AG04450 (cell line): ENCODE data around the gene STRN. TPM values are rescaled to one million over a fixed set of nuclear protein-coding genes. Genes with fewer than 3 reads are reported as not detected.
"Not testable (repeated sequence)": the region's sequence is repeated elsewhere in the genome, so short reads cannot be mapped to it uniquely, and the experiment has no call there.

Experiments
- CTCF ChIA-PET: fragments of 300-600, 350-600 bp; formaldehyde crosslinking; extraction: SDS; loops from one replicate; lab custom pipeline; 2022; ENCODE audit warnings: antibody characterized with exemption, inconsistent platforms; lab: Charles Lee
- POLR2A ChIA-PET: fragments of 350-600 bp; formaldehyde crosslinking; extraction: SDS; loops from one replicate; lab custom pipeline; 2021; ENCODE audit warnings: antibody characterized with exemption, inconsistent platforms; lab: Yijun Ruan, JAX
- DNase-seq: peaks from one replicate; pipeline ENCODE4 v3.0.0-alpha.2; 2011; ENCODE audit warnings: low read depth, low spot score
- H3K27ac ChIP-seq: one replicate; pipeline ENCODE4 v1.5.1; 2012; ENCODE audit warnings: low read depth, low read length, control low read depth
- H3K27me3 ChIP-seq: one replicate; pipeline ENCODE4 v1.6.0; 2012; ENCODE audit warnings: low read length; ENCODE audit not compliant: control insufficient read depth, insufficient read depth
- H3K4me3 ChIP-seq: 2 replicates; pipeline ENCODE4 v1.5.1; 2011; ENCODE audit warnings: mild to moderate bottlenecking, low read depth, low read length, control low read depth
- H3K9me3 ChIP-seq: 2 replicates; pipeline ENCODE4 v1.5.1; 2012; ENCODE audit warnings: low read length; ENCODE audit not compliant: control insufficient read depth, insufficient read depth
- CTCF ChIP-seq: IDR thresholded peaks from 2 replicates; pipeline ENCODE4 v1.5.1; 2011; ENCODE audit warnings: low read depth, low read length, control low read depth, inconsistent platforms
- polyA plus RNA-seq: library from polyadenylated mRNA; depleted of rRNA; stranded (reverse); fragments of >200 nt; gene quantifications from 2 replicates; pipeline ENCODE4 v1.2.3, GENCODE V29; 2011

STRN gene
- polyA plus RNA-seq, 1 experiment = 20.0 TPM

DNA sequence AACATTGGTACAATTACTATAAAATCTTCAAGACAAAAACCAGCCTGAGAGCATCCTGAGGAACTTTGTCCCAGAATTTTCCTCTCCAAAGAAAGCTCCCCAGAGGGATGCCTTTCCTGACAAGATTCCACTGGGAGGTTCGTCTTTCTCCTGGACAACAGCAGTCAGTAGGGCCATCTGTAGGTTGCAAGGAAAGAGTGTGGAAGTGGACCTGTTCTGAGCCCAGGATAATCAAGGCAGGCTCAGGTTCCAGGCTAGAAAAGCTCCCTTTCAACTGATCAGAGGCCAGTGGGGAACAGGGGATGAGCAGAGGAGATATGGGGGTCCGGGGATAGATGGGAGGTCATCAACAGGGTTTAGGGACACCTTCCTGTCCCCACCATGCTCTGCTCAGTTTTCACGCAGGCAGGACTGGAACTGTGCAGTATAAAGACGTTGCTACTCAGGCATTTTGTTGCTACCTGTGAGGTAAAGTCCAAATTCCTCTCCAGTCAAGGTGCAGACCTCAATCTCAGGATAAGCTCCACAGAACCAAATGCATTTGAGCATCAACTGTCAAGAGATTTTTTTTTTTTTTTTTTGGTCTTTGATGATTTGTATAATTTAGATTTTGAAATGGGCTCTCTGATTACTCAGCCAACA is 126.2 kb downstream of the STRN start:
- CTCF ChIA-PET = interaction anchor here (0.7 kb wide), 2 partner anchors 46 to 271 kb away, joined by 8 read pairs; no protein-coding TSS in a partner anchor
- Histone ChIP-seq H3K27me3 (no peaks in the 10 kb centered on the region), H3K9me3 (no peaks in the 10 kb centered on the region), H3K4me3 (no peak overlapping the region), H3K27ac (no peak overlapping the region)
- TF ChIP-seq CTCF = no peak
- POLR2A ChIA-PET = no interaction called here
- DNase-seq = no peak

DNA sequence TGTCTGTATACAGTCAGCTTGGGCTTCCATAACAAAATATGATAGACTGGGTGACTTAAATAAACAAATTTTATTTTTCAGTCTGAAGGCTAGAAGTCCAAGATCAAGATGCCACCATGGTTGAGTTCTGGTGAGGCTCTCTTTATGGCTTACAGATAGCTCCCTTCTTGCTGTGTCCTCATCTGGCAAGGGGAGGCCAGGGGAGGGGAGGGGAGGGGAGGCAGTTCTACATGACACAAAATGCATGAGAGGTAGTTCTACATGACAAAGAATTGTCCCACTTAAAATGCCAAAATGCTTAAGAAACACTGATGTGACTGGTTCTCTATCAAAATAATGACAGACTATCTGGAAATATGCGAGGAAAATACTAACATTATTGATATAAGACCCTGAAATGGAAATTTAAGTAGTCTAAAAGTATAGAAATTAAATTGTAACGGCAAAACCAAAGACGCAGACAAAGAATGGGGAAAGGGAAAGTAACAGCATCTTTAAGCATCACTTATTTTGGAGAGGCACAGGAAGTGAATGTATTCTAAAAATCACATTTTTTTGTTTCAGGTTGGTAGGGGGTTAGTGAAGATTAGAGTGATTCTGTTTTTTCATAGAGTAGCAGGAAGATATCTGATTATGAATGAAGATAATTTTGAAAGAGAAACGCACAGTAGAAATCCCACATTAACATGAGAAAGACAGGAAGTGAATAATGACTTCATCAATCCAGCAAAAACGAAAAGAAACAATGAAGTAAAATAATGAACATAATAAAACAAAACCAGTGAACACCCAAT is 131.4 kb downstream of the STRN start:
- POLR2A ChIA-PET = no interaction called here
- CTCF ChIA-PET = interaction anchor here (0.9 kb wide), 1 partner anchor 54 kb away, joined by 5 read pairs; no protein-coding TSS in a partner anchor
- DNase-seq = no peak
- Histone ChIP-seq H3K27ac (no peak overlapping the region), H3K9me3 (no peaks in the 10 kb centered on the region), H3K27me3 (no peaks in the 10 kb centered on the region), H3K4me3 (no peak overlapping the region)
- TF ChIP-seq CTCF = no peak

- POLR2A ChIA-PET = no interaction called here
- DNase-seq = no peak
- CTCF ChIA-PET = interaction anchor here (0.9 kb wide), 1 partner anchor 54 kb away, joined by 5 read pairs; no protein-coding TSS in a partner anchor
- Histone ChIP-seq H3K4me3 (no peak overlapping the region), H3K9me3 (no peaks in the 10 kb centered on the region), H3K27me3 (no peaks in the 10 kb centered on the region), H3K27ac (no peak overlapping the region)
- no peak for TF ChIP-seq CTCF
Measured at GRCh38 chr2:36834203-36834602, 132.1 kb downstream of the STRN start.

GRCh38 chr2:36831185-36831584 is 135.2 kb downstream of the STRN start:
- ChIA-PET CTCF (interaction anchor here (0.6 to 1.1 kb wide), 2 partner anchors 41 to 51 kb away, joined by 3 read pairs; no protein-coding TSS in a partner anchor), POLR2A (no interaction called here)
- H3K4me3 ChIP-seq = no peak overlapping the region
- DNase-seq = no peak
- no peaks in the 10 kb centered on the region for H3K9me3 ChIP-seq
- TF ChIP-seq CTCF = no peak
- H3K27ac ChIP-seq = no peak overlapping the region
- no peaks in the 10 kb centered on the region for H3K27me3 ChIP-seq

DNA sequence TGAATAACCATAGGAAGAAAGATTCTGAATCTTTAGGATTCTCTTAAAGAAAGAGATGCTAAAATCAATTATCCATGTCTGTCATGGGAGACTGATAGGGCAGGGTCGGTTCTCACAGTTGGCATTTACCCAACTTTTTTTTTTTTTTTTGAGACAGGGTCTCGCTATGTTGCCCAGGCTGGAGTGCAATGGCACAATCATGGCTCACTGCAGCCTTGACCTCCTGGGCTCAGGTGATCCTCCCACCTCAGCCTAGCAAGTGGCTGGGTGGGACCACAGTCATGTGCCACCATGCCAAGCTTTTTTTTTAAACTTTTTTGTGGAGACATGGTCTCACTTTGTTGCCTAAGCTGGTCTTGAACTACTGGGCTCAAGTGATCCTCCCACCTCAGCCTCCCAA is 141.7 kb downstream of the STRN start:
- POLR2A ChIA-PET = not testable (repeated sequence)

More for the DNA sequence above, 141.7 kb downstream of the STRN start:
- H3K27me3 ChIP-seq, H3K4me3 ChIP-seq, H3K27ac ChIP-seq, CTCF ChIA-PET, H3K9me3 ChIP-seq, DNase-seq: not testable (repeated sequence)
